GM12892 (cell line): ENCODE data around the gene MBTD1.

Experiments used
- DNase-seq: peaks from one replicate; pipeline ENCODE4 v3.0.0; 2011; ENCODE audit not compliant: insufficient read length
- FAIRE-seq: peaks from 2 replicates; lab custom pipeline; 2011; peaks lifted over from hg19 to GRCh38; lab: Jason Lieb, UNC
- POLR2A ChIP-seq: IDR thresholded peaks from 2 replicates; pipeline ENCODE4 v1.6.1; 2011; ENCODE audit warnings: low read depth, low read length, control low read depth
- POLR2AphosphoS5 ChIP-seq: IDR thresholded peaks from 2 replicates; pipeline ENCODE4 v1.6.1; 2011; ENCODE audit warnings: low read depth, low read length, control low read depth
- TAF1 ChIP-seq: IDR thresholded peaks from 2 replicates; pipeline ENCODE4 v1.6.1; 2011; ENCODE audit warnings: low read depth, mild to moderate bottlenecking, control low read depth, low read length, borderline replicate concordance

Gene MBTD1

GRCh38 chr17:51170736-51171135 lies 89.1 kb downstream of the MBTD1 start:
- DNase-seq (no peak), FAIRE-seq (no peak)
- TF ChIP-seq POLR2A: no peak
- TF ChIP-seq POLR2AphosphoS5: no peak
- TF ChIP-seq TAF1: no peak

GRCh38 chr17:51169340-51169739 lies 90.5 kb downstream of the MBTD1 start:
- FAIRE-seq (no peak), DNase-seq (no peak)
- TF ChIP-seq POLR2A (no peak), TAF1 (no peak), POLR2AphosphoS5 (no peak)

GRCh38 chr17:51166987-51167931 lies 92.6 kb downstream of the MBTD1 start:
- TF ChIP-seq POLR2A: no peak
- no peak for TF ChIP-seq TAF1
- no peak for TF ChIP-seq POLR2AphosphoS5
- peak; percentile 63 for FAIRE-seq
- peak; percentile 86 for DNase-seq

GRCh38 chr17:51166198-51166986 lies 93.5 kb downstream of the MBTD1 start, which contains the start of gene NME2:
Gene NME2, plus strand, starts transcription at chr17:51166411. Its CDS starts 420 bp downstream, at chr17:51166831.
- TF ChIP-seq POLR2A: peak; percentile 72
- TF ChIP-seq POLR2AphosphoS5: peak; percentile 88
- 0 out of 2 replicates have a peak, but pooled peaks have one; percentile 11 for TF ChIP-seq TAF1
- DNase-seq (peak; percentile 86), FAIRE-seq (peak; percentile 84)

- DNase-seq: no peak
- no peak; the same call in 1 of the 2 replicates for TF ChIP-seq POLR2AphosphoS5
- no peak for TF ChIP-seq POLR2A
- TF ChIP-seq TAF1: no peak
- FAIRE-seq: peak; percentile 89
Observed at GRCh38 chr17:51165680-51166197, 94.1 kb downstream of the MBTD1 start.

GRCh38 chr17:51164911-51165679 lies 94.8 kb downstream of the MBTD1 start:
- FAIRE-seq (no peak), DNase-seq (no peak)
- TF ChIP-seq POLR2A: no peak; the same call in 1 of the 2 replicates
- no peak for TF ChIP-seq TAF1
- TF ChIP-seq POLR2AphosphoS5: no peak

GRCh38 chr17:51161541-51161940 lies 98.3 kb downstream of the MBTD1 start:
- DNase-seq (no peak), FAIRE-seq (no peak)
- TF ChIP-seq POLR2A (no peak), TAF1 (no peak), POLR2AphosphoS5 (no peak)

- FAIRE-seq: no peak
- TF ChIP-seq POLR2AphosphoS5: no peak
- TF ChIP-seq TAF1: no peak
- no peak for TF ChIP-seq POLR2A
- no peak for DNase-seq
Observed at GRCh38 chr17:51159604-51160003, 100.2 kb downstream of the MBTD1 start.

- FAIRE-seq (no peak), DNase-seq (no peak)
- TF ChIP-seq TAF1 (no peak), POLR2AphosphoS5 (no peak), POLR2A (no peak)
Observed at GRCh38 chr17:51155416-51155815, 104.4 kb downstream of the MBTD1 start.

GRCh38 chr17:51154176-51154575 lies 105.7 kb downstream of the MBTD1 start:
- no peak for DNase-seq
- FAIRE-seq: no peak
- TF ChIP-seq POLR2A: no peak
- TF ChIP-seq TAF1: no peak
- TF ChIP-seq POLR2AphosphoS5: no peak
